ENCODE measurements around the gene NOL7. TPM values are rescaled to one million over a fixed set of nuclear protein-coding genes. Genes with fewer than 3 reads are reported as not detected.

Gene NOL7
- total RNA-seq, 1 experiment from 2014 or later, result 95.4 TPM

GRCh38 chr6:13643125-13643524 lies 28.0 kb downstream of the NOL7 start:
- no peak overlapping the region for H3K9ac ChIP-seq (ENCODE audit: low read length)
- ChIA-PET CTCF (no interaction called here), POLR2A (ENCODE audit: unreplicated experiment) (no interaction called here)
- H3K4me3 ChIP-seq (ENCODE audit: low read length), result no peak overlapping the region
- H3K9me2 ChIP-seq (replicated peaks; ENCODE audit: low read length), result no peaks in the 10 kb centered on the region
- DNase-seq (no peak), ATAC-seq (no peak)
- no peaks in the 10 kb centered on the region for H3K9me3 ChIP-seq (ENCODE audit: low read length)
- peaks cover 8% of the 10 kb centered on the region; the same call in 1 of the 2 replicates for H3K36me3 ChIP-seq (ENCODE audit: low read depth, low read length)
- no peaks in the 10 kb centered on the region for H3K79me2 ChIP-seq (ENCODE audit: low read length)
- H2AFZ ChIP-seq (ENCODE audit: low read length), result no peak overlapping the region
- no peaks in the 10 kb centered on the region for H4K20me1 ChIP-seq (ENCODE audit: low read length)
- intact Hi-C loops (cut with micrococcal nuclease), result loop anchor here (10.0 kb wide), 1 partner anchor 52 kb away; no protein-coding TSS in a partner anchor
- BruUV-seq (replicated peaks), result no TSS peak
- TF ChIP-seq EZH2 (IDR thresholded peaks at IDR 0.05; ENCODE audit: low read length, unreplicated experiment), result no peak
- no peak for TF ChIP-seq EZH2phosphoT487 (IDR thresholded peaks at IDR 0.05; ENCODE audit: borderline replicate concordance, low read length)
- TF ChIP-seq CTCF (conservative IDR thresholded peaks at IDR 0.05; ENCODE audit: low read depth, low read length), result no peak
- H3F3A ChIP-seq (ENCODE audit: low read length, unreplicated experiment), result no peaks in the 10 kb centered on the region
- H3K27ac ChIP-seq (ENCODE audit: low read length), result no peak overlapping the region
- no peak overlapping the region for H3K4me2 ChIP-seq (ENCODE audit: low read length)
- H3K4me1 ChIP-seq (ENCODE audit: insufficient read depth, low read length), result no peaks in the 10 kb centered on the region
- H3K27me3 ChIP-seq (ENCODE audit: low read length), result no peaks in the 10 kb centered on the region

GRCh38 chr6:13648850-13649249 lies 33.7 kb downstream of the NOL7 start:
- Histone ChIP-seq H3K9me3 (ENCODE audit: low read length) (no peaks in the 10 kb centered on the region), H3K4me3 (ENCODE audit: low read length) (no peak overlapping the region), H3K27ac (ENCODE audit: low read length) (no peak overlapping the region), H3K9me2 (replicated peaks; ENCODE audit: low read length) (no peaks in the 10 kb centered on the region), H3K79me2 (ENCODE audit: low read length) (0 out of 2 replicates have a peak, but pooled peaks cover 5% of the 10 kb centered on the region), H3F3A (ENCODE audit: low read length, unreplicated experiment) (no peaks in the 10 kb centered on the region), H4K20me1 (ENCODE audit: low read length) (no peaks in the 10 kb centered on the region), H3K4me1 (ENCODE audit: insufficient read depth, low read length) (peaks cover 9% of the 10 kb centered on the region; the same call in 1 of the 2 replicates), H3K36me3 (ENCODE audit: low read depth, low read length) (no peaks in the 10 kb centered on the region; the same call in 1 of the 2 replicates), H3K4me2 (ENCODE audit: low read length) (no peak overlapping the region), H2AFZ (ENCODE audit: low read length) (no peak overlapping the region), H3K9ac (ENCODE audit: low read length) (no peak overlapping the region), H3K27me3 (ENCODE audit: low read length) (no peaks in the 10 kb centered on the region)
- ATAC-seq (no peak), DNase-seq (peak; percentile 11)
- intact Hi-C loops (cut with micrococcal nuclease), result loop anchor here (10.0 kb wide), 1 partner anchor 46 kb away; no protein-coding TSS in a partner anchor
- ChIA-PET CTCF (no interaction called here), POLR2A (ENCODE audit: unreplicated experiment) (no interaction called here)
- TF ChIP-seq EZH2 (IDR thresholded peaks at IDR 0.05; ENCODE audit: low read length, unreplicated experiment), result no peak
- TF ChIP-seq CTCF (conservative IDR thresholded peaks at IDR 0.05; ENCODE audit: low read depth, low read length), result no peak
- TF ChIP-seq EZH2phosphoT487 (IDR thresholded peaks at IDR 0.05; ENCODE audit: borderline replicate concordance, low read length), result no peak
- no TSS peak for BruUV-seq (replicated peaks)

- no peaks in the 10 kb centered on the region for H3K9me2 ChIP-seq (replicated peaks; ENCODE audit: low read length)
- ChIA-PET POLR2A (ENCODE audit: unreplicated experiment) (no interaction called here), CTCF (no interaction called here)
- no peaks in the 10 kb centered on the region for H3K9me3 ChIP-seq (ENCODE audit: low read length)
- no peaks in the 10 kb centered on the region for H3K27me3 ChIP-seq (ENCODE audit: low read length)
- H4K20me1 ChIP-seq (ENCODE audit: low read length), result no peaks in the 10 kb centered on the region
- H3K36me3 ChIP-seq (ENCODE audit: low read depth, low read length), result no peaks in the 10 kb centered on the region; the same call in 1 of the 2 replicates
- no peak overlapping the region for H3K9ac ChIP-seq (ENCODE audit: low read length)
- no peak overlapping the region for H3K27ac ChIP-seq (ENCODE audit: low read length)
- no peak overlapping the region for H3K4me2 ChIP-seq (ENCODE audit: low read length)
- peaks cover 9% of the 10 kb centered on the region; the same call in 1 of the 2 replicates for H3K4me1 ChIP-seq (ENCODE audit: insufficient read depth, low read length)
- no peak for DNase-seq
- no peak overlapping the region for H2AFZ ChIP-seq (ENCODE audit: low read length)
- intact Hi-C loops (cut with micrococcal nuclease), result loop anchor here (10.0 kb wide), 1 partner anchor 45 kb away; no protein-coding TSS in a partner anchor
- no peaks in the 10 kb centered on the region for H3F3A ChIP-seq (ENCODE audit: low read length, unreplicated experiment)
- no peak overlapping the region for H3K4me3 ChIP-seq (ENCODE audit: low read length)
- BruUV-seq (replicated peaks), result no TSS peak
- H3K79me2 ChIP-seq (ENCODE audit: low read length), result 0 out of 2 replicates have a peak, but pooled peaks cover 5% of the 10 kb centered on the region
- no peak for ATAC-seq
- TF ChIP-seq CTCF (conservative IDR thresholded peaks at IDR 0.05; ENCODE audit: low read depth, low read length) (no peak), EZH2 (IDR thresholded peaks at IDR 0.05; ENCODE audit: low read length, unreplicated experiment) (no peak), EZH2phosphoT487 (IDR thresholded peaks at IDR 0.05; ENCODE audit: borderline replicate concordance, low read length) (no peak)
Observed at GRCh38 chr6:13649393-13649792, 34.3 kb downstream of the NOL7 start.

All from PC-3 (cell line).